DMS 273 (cell line): ENCODE results near the gene TNNT3.
A peak's percentile ranks its signal among the peaks of the same experiment; 100 is the strongest.

Experiments
- DNase-seq: peaks from one replicate; lab custom pipeline; 2025; ENCODE audit not compliant: unreplicated experiment; lab: John Stamatoyannopoulos, UW

The TNNT3 gene

DNA sequence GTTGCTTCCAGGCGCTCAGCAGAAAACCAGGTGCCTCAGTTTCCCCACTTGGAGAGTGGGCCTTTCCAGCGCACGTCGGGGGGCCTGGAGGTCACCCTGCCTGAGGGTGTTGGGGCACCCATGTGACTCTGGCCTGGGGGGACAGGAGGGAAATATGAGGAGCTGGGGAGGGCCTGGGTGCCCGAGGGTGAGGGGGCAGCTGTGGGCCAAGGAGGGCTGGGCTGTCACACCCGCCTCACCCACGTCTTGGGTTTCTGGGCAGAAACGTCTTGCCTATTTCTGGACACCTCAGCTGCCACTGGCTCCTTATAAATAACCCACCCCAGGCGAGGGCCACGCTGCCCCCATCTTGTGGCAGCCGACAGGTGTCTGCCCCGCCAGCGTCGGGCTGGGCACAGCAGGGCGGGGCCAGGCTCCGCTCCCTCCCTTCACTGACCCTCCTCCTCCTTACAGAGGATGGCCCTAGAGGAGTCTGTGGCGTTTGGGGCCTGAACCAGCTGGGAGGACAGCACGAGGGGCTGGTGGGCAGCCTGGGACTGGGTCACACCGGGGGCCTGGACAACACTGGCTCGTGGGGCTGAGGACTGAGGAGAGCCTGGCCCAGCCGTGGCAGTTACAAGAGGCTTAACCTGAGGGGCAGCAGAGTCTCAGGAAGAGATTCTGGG is 1.5 kb downstream of the TNNT3 start:
- peak; percentile 36 for DNase-seq

GRCh38 chr11:1921574-1922141 is 2.2 kb downstream of the TNNT3 start:
- DNase-seq, result no peak

GRCh38 chr11:1922481-1923081 is 3.1 kb downstream of the TNNT3 start:
- no peak for DNase-seq

- DNase-seq, result no peak
Measured at GRCh38 chr11:1923201-1923956, 3.9 kb downstream of the TNNT3 start.

DNA sequence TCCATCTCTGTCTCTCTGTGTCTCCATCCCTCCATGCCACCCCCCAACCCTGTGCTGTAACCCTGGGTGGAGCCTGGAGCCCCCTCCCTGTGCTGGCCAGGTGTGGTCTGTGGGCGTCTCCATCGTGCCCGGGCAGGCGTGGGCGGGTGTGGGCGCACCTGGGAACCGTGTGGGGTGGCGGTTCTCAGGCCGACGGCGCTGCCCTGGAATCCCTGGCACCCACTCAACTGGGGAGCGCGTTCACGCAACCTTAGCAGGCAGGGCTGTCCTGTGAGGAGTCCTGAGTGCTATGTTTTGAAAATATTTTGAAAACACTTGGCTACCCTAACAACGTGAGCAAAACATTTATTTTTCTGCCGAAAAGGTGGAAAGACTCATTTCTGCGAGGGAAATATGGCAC is 4.7 kb downstream of the TNNT3 start:
- no peak for DNase-seq

- DNase-seq, result no peak
Measured at GRCh38 chr11:1924646-1925372, 5.3 kb downstream of the TNNT3 start.

DNA sequence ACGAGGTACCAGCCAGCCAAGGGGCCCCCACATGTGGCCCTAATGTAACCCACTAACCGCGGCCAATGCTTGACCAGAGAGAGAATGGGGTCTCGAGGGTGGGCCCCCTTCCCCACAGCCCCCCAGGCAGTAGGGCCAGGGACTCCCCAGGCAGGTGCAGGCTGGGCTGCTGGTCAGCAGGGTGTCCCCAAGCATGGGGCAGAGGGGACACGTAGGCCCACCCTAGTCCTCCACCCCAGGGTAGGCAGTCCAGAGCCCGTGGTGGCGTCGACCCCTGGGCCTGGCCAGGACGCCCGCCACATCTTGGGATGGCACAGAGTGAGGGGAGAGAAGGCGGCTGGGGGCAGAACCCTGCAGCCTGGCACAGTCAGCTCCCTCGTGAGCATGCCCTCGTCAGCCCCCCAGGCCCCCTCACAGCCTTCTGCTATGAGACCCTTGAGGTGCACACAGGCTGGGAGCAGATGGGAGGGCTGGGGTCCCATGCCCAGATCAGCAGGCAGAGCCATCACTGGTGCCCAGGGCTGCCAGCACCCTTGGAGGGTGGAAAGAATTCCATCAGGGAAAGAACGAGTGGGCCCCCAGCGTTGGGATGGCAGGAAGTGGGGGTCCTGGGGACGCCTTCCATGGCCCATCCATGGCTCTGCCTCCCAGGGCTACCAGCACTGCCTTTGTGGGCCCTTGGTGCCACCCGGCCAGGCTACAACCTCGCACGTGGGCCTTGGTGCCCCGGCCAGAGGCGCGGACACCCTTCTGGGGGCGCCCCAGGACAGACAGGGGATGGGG is 6.1 kb downstream of the TNNT3 start:
- DNase-seq, result no peak

- DNase-seq, result no peak
Measured at GRCh38 chr11:1926156-1927025, 6.9 kb downstream of the TNNT3 start.

GRCh38 chr11:1927026-1927847 is 7.7 kb downstream of the TNNT3 start:
- no peak for DNase-seq

- DNase-seq, result no peak
Measured at GRCh38 chr11:1927848-1928469, 8.5 kb downstream of the TNNT3 start.

DNA sequence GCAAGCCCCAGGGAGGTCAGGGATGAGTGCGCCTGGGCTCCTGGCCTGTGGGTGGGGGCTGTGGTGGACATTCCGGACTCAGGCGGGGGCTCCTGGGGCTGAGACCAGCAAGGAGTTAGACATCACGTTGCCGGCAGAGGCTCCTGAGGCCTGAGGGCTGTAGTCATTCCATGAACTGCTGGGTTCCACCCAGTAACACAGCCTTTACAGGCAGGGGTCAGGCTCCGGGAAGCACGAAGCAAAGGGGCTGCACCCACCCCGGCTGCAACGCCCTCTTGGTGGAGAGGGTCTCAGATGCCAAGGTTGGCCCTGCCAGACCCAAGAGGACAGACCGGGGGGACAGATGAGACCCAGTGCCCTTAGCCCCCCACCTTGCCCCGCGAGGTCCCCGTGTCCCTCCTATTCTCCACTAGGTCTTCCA is 9.0 kb downstream of the TNNT3 start:
- no peak for DNase-seq

DNA sequence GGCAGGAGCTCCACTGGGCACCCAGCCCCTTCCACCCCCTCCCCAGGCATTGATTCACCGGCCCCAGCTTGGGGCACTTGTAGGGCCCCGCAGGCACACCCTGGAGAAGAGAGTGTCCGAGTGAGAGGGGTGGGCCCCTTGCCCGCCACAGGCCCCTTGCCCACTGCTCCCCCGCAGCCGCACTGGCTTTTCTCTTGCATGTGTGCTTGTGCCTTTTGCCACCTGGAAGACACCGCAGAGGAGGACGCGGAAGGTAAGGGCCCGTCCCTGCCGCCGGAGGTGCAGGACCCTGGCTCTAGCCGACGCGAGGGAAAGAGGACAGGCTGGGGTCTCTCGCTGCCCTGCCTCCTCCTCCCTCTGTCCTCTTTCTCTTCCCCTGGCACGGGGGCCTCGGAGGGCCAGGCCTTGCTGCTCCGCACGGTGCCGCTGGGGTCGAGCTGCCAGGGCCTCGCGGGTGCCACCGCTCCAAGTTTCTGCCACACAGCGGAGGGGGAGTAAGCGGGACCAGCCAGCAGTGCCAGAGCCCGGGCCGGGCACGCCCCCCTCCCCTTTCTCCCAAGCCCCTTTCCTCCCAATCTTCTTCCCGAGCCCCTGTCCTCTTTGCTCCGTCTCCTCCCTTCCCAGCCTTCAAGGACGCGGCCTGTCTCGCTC is 9.5 kb downstream of the TNNT3 start:
- no peak for DNase-seq

DNA sequence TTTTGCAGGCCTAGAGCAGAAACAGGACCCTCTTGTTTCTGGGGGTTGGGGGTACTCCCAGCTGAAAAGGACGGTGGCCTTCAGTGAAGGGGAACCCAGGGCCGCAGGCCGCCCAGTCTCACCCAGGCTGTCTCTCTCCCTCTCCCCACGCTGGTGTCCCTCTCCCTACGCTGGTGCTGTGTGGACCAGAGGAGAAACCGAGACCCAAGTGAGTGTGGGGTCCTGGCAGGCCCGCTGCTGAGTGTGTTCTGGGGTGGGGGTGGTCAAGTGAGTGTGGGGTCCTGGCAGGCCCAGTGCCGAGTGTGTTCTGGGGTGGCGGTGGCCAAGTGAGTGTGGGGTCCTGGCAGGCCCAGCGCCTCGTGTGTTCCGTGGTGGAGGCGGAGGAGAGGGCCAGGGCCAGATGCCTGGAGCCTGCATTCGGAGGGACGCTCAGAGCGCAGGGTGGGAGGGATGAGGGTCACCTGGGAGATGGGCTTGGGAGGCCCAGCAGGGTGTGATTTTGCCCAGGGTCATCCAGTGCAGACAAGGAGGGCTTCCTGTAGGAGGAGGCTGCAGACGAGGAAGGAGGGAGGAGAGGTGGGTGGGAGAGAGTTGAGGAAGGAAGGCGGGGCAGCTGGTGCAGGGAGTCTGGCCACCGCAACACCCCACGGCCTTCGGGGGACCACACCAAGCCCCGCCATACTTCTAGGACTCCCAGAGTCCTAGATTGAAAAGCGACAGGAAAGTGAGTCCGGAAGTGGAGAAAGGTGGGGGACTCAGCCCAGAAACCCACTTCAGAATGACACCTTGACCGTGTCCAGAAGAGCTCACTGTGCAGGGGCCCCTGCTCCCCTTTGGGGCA is 10.3 kb downstream of the TNNT3 start:
- no peak for DNase-seq

DNA sequence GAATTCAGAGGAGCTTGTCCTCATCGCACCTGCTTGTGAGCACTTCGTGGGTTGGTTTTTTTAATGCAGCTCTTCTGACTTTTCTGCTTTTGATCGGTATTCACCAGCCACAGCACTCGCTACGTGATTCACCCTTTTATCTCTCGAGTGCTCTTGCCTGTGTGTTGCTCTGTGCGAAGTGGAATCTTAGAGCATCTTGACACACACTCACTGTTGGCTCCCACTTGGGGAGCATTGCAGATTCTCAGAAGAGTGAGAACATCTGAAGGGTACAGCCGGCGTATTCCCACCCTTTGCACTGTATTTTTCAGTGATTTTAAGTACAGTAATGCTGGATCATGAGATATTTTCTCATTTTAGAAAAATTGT is 10.9 kb downstream of the TNNT3 start:
- no peak for DNase-seq

GRCh38 chr11:1931341-1932104 is 12.0 kb downstream of the TNNT3 start:
- no peak for DNase-seq

DNA sequence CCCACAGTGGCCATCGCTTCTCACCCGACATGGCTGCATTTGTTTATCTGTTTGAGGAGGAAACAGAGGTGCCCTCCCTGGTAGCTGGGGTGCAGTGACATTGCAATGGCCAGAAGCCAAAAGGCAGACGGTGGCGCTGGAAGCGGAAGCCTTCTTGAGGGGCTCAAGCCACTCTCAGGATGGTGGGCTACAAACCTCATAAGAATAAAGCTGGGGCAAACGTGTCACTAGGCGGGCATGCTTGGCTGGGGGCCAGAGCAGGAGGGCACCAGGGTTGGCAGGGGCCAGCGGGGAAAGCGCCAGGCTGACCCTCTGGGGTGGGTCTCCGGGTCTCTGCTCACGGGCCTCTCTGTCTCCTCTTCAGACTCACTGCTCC is 12.6 kb downstream of the TNNT3 start:
- no peak for DNase-seq
